ENCODE results near the gene RHBG. TPM values are rescaled to one million over a fixed set of nuclear protein-coding genes. Genes with fewer than 3 reads are reported as not detected.

Gene RHBG
- total and polyA plus RNA-seq, 2 donors from 2014 or later, result 4.2 to 61.9 TPM

GRCh38 chr1:156378557-156378956, 9.5 kb downstream of the RHBG start:
- no peak for FAIRE-seq

GRCh38 chr1:156379420-156380165, 10.6 kb downstream of the RHBG start:
- H3K27me3 ChIP-seq (ENCODE audit: control insufficient read depth, insufficient read depth, low read length), result no peaks in the 10 kb centered on the region
- FAIRE-seq (no peak), DNase-seq (no peak)
- H3K4me3 ChIP-seq (ENCODE audit: low read length in 3 of 3), result no peak overlapping the region
- H3K36me3 ChIP-seq (ENCODE audit: control insufficient read depth in 2 of 3, insufficient read depth in 3 of 3, low read length in 3 of 3), result no peaks in the 10 kb centered on the region
- H3K27ac ChIP-seq (ENCODE audit: low read depth in 2 of 2, low read length in 2 of 2), result no peak overlapping the region
- no peak overlapping the region for H3K9ac ChIP-seq (ENCODE audit: low read length in 3 of 3)
- peaks cover 0 to 2% (median 0%) of the 10 kb centered on the region in 3 donors for H3K4me1 ChIP-seq (ENCODE audit: control insufficient read depth in 2 of 3, insufficient read depth in 2 of 3, low read depth in 1 of 3, low read length in 3 of 3)
- TF ChIP-seq CTCF (IDR thresholded peaks at IDR 0.05; ENCODE audit: borderline replicate concordance, extremely low read depth, insufficient read depth), result no peak
- H3K9me3 ChIP-seq (ENCODE audit: control insufficient read depth in 2 of 3, insufficient read depth in 1 of 3, low read length in 3 of 3), result no peaks in the 10 kb centered on the region
- intact Hi-C loops (cut with DNase I), result loop anchor here (5.0 kb wide), 1 partner anchor 68 kb away; no protein-coding TSS in a partner anchor

More at GRCh38 chr1:156378557-156378956, 9.5 kb downstream of the RHBG start:
- H3K36me3 ChIP-seq (ENCODE audit: control insufficient read depth in 2 of 3, insufficient read depth in 3 of 3, low read length in 3 of 3), result no peaks in the 10 kb centered on the region
- H3K4me3 ChIP-seq (ENCODE audit: low read length in 3 of 3), result no peak overlapping the region
- H3K4me1 ChIP-seq (ENCODE audit: control insufficient read depth in 2 of 3, insufficient read depth in 2 of 3, low read depth in 1 of 3, low read length in 3 of 3), result peaks cover 0 to 2% (median 0%) of the 10 kb centered on the region in 3 donors
- no peak overlapping the region for H3K27ac ChIP-seq (ENCODE audit: low read depth in 2 of 2, low read length in 2 of 2)
- H3K9ac ChIP-seq (ENCODE audit: low read length in 3 of 3), result no peak overlapping the region
- peak in 1 of 5 donors; percentile 35 for DNase-seq
- no peaks in the 10 kb centered on the region for H3K27me3 ChIP-seq (ENCODE audit: control insufficient read depth, insufficient read depth, low read length)
- H3K9me3 ChIP-seq (ENCODE audit: control insufficient read depth in 2 of 3, insufficient read depth in 1 of 3, low read length in 3 of 3), result no peaks in the 10 kb centered on the region
- TF ChIP-seq CTCF (IDR thresholded peaks at IDR 0.05; ENCODE audit: borderline replicate concordance, extremely low read depth, insufficient read depth), result no peak
- intact Hi-C loops (cut with DNase I), result no loop called here

- H3K9me3 ChIP-seq (ENCODE audit: control insufficient read depth in 2 of 3, insufficient read depth in 1 of 3, low read length in 3 of 3), result no peaks in the 10 kb centered on the region
- no peak overlapping the region for H3K9ac ChIP-seq (ENCODE audit: low read length in 3 of 3)
- intact Hi-C loops (cut with DNase I), result loop anchor here (5.0 kb wide), 1 partner anchor 65 kb away; no protein-coding TSS in a partner anchor
- TF ChIP-seq CTCF (IDR thresholded peaks at IDR 0.05; ENCODE audit: borderline replicate concordance, extremely low read depth, insufficient read depth), result no peak
- no peak overlapping the region for H3K4me3 ChIP-seq (ENCODE audit: low read length in 3 of 3)
- H3K36me3 ChIP-seq (ENCODE audit: control insufficient read depth in 2 of 3, insufficient read depth in 3 of 3, low read length in 3 of 3), result no peaks in the 10 kb centered on the region
- peaks cover 6% of the 10 kb centered on the region for H3K27me3 ChIP-seq (ENCODE audit: control insufficient read depth, insufficient read depth, low read length)
- no peaks in the 10 kb centered on the region for H3K4me1 ChIP-seq (ENCODE audit: control insufficient read depth in 2 of 3, insufficient read depth in 2 of 3, low read depth in 1 of 3, low read length in 3 of 3)
- DNase-seq (no peak), FAIRE-seq (no peak)
- H3K27ac ChIP-seq (ENCODE audit: low read depth in 2 of 2, low read length in 2 of 2), result no peak overlapping the region
These were observed 13.6 kb downstream of the RHBG start for GRCh38 chr1:156382561-156382960.

All from kidney (tissue), 14 donors.